BLaER1 treated with 17β-estradiol and CSF1 and Interleukin-3, amounts not matched to agents 10 nM and 100 nM (cell line): ENCODE results near the gene AXDND1.

Experiments
- H3K27ac ChIP-seq, 11 experiments: shearing (Covaris generic); formaldehyde crosslinking; 2 replicates each; pipeline ENCODE4 v1.8.1; 2022
- H3K27me3 ChIP-seq, 11 experiments: shearing (Covaris generic); formaldehyde crosslinking; 2 replicates each; pipeline ENCODE4 v1.8.1; 2022
- H3K36me3 ChIP-seq, 11 experiments: shearing (Covaris generic); formaldehyde crosslinking; 2 replicates each; pipeline ENCODE4 v1.8.1; 2022
- H3K4me1 ChIP-seq, 10 experiments: shearing (Covaris generic); formaldehyde crosslinking; 2 replicates each; pipeline ENCODE4 v1.8.1; 2022
- H3K4me2 ChIP-seq, 11 experiments: shearing (Covaris generic); formaldehyde crosslinking; 2 replicates each; pipeline ENCODE4 v1.8.1; 2022
- H3K4me3 ChIP-seq, 10 experiments: shearing (Covaris generic); formaldehyde crosslinking; 2 replicates each; pipeline ENCODE4 v1.8.1; 2022
- H3K9ac ChIP-seq, 11 experiments: shearing (Covaris generic); formaldehyde crosslinking; 2 replicates each; pipeline ENCODE4 v1.8.1; 2022
- H3K9me3 ChIP-seq, 11 experiments: shearing (Covaris generic); formaldehyde crosslinking; replicated peaks in 1 of 11; 2 replicates each; pipeline ENCODE4 v1.8.1; 2022
- H4K20me1 ChIP-seq, 11 experiments: shearing (Covaris generic); formaldehyde crosslinking; 2 replicates each; pipeline ENCODE4 v1.8.1; 2022
- Cebpa-rat ChIP-seq, 11 experiments: shearing (Covaris generic); IDR thresholded peaks; 2 replicates each; pipeline ENCODE4 v1.8.1; 2022

AXDND1 gene

GRCh38 chr1:179365342-179366092 lies at the start of gene AXDND1:
Gene AXDND1, plus strand, starts transcription at chr1:179365971. Its CDS starts 539 bp downstream, at chr1:179366510.
- H3K9ac ChIP-seq = peak within 1 kb of the TSS; percentile 83 to 96 (median 92)
- H3K4me1 ChIP-seq = peaks cover 11 to 22% (median 16%) of the 10 kb centered on the region in 10 experiments; a peak in 17 of 20 replicates
- H4K20me1 ChIP-seq = no peaks in the 10 kb centered on the region
- no peaks in the 10 kb centered on the region for H3K27me3 ChIP-seq
- peak within 1 kb of the TSS; percentile 91 to 97 (median 95) for H3K27ac ChIP-seq
- peak within 1 kb of the TSS; percentile 68 to 88 (median 74) for H3K4me3 ChIP-seq
- no peaks in the 10 kb centered on the region for H3K9me3 ChIP-seq
- no peak for TF ChIP-seq Cebpa-rat (IDR thresholded peaks at IDR 0.05)
- peak within 1 kb of the TSS; percentile 72 to 94 (median 86) for H3K4me2 ChIP-seq
- no peaks in the 10 kb centered on the region for H3K36me3 ChIP-seq

- no peak for TF ChIP-seq Cebpa-rat (IDR thresholded peaks at IDR 0.05)
- H3K4me2 ChIP-seq = no peak overlapping the region
Measured at GRCh38 chr1:179318491-179318890, 47.3 kb upstream of the AXDND1 start.

GRCh38 chr1:179321533-179322216 lies 44.1 kb upstream of the AXDND1 start:
- Histone ChIP-seq H3K4me2 (no peak overlapping the region), H3K9ac (no peak overlapping the region), H4K20me1 (no peaks in the 10 kb centered on the region), H3K27ac (no peak overlapping the region), H3K4me3 (no peak overlapping the region), H3K4me1 (peaks cover 0 to 4% (median 0%) of the 10 kb centered on the region in 10 experiments; a peak in 1 of 20 replicates), H3K36me3 (peaks cover 52 to 96% (median 72%) of the 10 kb centered on the region in 11 experiments), H3K9me3 (peaks cover 14 to 33% (median 28%) of the 10 kb centered on the region in 11 experiments; a peak in 20 of 22 replicates), H3K27me3 (no peaks in the 10 kb centered on the region)
- TF ChIP-seq Cebpa-rat (IDR thresholded peaks at IDR 0.05) = no peak

More at GRCh38 chr1:179318491-179318890, 47.3 kb upstream of the AXDND1 start:
- Histone ChIP-seq H3K36me3 (peaks cover 35 to 92% (median 64%) of the 10 kb centered on the region in 11 experiments), H3K27ac (no peak overlapping the region), H3K4me3 (no peak overlapping the region), H4K20me1 (peaks cover 0 to 21% (median 0%) of the 10 kb centered on the region in 11 experiments; a peak in 7 of 22 replicates), H3K4me1 (peaks cover 0 to 4% (median 0%) of the 10 kb centered on the region in 10 experiments; a peak in 1 of 20 replicates), H3K27me3 (no peaks in the 10 kb centered on the region), H3K9ac (no peak overlapping the region), H3K9me3 (peaks cover 14 to 33% (median 28%) of the 10 kb centered on the region in 11 experiments; a peak in 20 of 22 replicates)

GRCh38 chr1:179322557-179322956 lies 43.2 kb upstream of the AXDND1 start:
- Histone ChIP-seq H3K4me3 (no peak overlapping the region), H3K27me3 (no peaks in the 10 kb centered on the region), H3K36me3 (peaks cover 60 to 98% (median 78%) of the 10 kb centered on the region in 11 experiments), H3K9me3 (peaks cover 14 to 33% (median 28%) of the 10 kb centered on the region in 11 experiments; a peak in 20 of 22 replicates), H3K4me2 (no peak overlapping the region), H3K9ac (no peak overlapping the region), H4K20me1 (no peaks in the 10 kb centered on the region), H3K4me1 (peaks cover 0 to 4% (median 0%) of the 10 kb centered on the region in 10 experiments; a peak in 1 of 20 replicates), H3K27ac (no peak overlapping the region)
- no peak for TF ChIP-seq Cebpa-rat (IDR thresholded peaks at IDR 0.05)

- no peaks in the 10 kb centered on the region for H3K27me3 ChIP-seq
- H3K9me3 ChIP-seq = peaks cover 14 to 35% (median 31%) of the 10 kb centered on the region in 11 experiments; a peak in 20 of 22 replicates
- no peak overlapping the region for H3K4me2 ChIP-seq
- no peak for TF ChIP-seq Cebpa-rat (IDR thresholded peaks at IDR 0.05)
- no peak overlapping the region for H3K4me3 ChIP-seq
- H3K27ac ChIP-seq = no peak overlapping the region
- no peak overlapping the region for H3K9ac ChIP-seq
- H3K36me3 ChIP-seq = peaks cover 68 to 99% (median 83%) of the 10 kb centered on the region in 11 experiments
- H3K4me1 ChIP-seq = peaks cover 0 to 7% (median 0%) of the 10 kb centered on the region in 10 experiments; a peak in 1 of 20 replicates
- no peaks in the 10 kb centered on the region for H4K20me1 ChIP-seq
Measured at GRCh38 chr1:179323436-179323835, 42.3 kb upstream of the AXDND1 start.

- H3K9ac ChIP-seq = no peak overlapping the region
- no peak for TF ChIP-seq Cebpa-rat (IDR thresholded peaks at IDR 0.05)
- no peak overlapping the region for H3K27ac ChIP-seq
- peaks cover 20 to 32% (median 30%) of the 10 kb centered on the region in 11 experiments; a peak in 21 of 22 replicates for H3K9me3 ChIP-seq
- no peak overlapping the region for H3K4me2 ChIP-seq
- peaks cover 70 to 100% (median 83%) of the 10 kb centered on the region in 11 experiments for H3K36me3 ChIP-seq
- H3K4me3 ChIP-seq = no peak overlapping the region
- 0 out of 20 replicates have a peak, but pooled peaks cover 0 to 7% (median 0%) of the 10 kb centered on the region in 10 experiments for H3K4me1 ChIP-seq
- no peaks in the 10 kb centered on the region for H4K20me1 ChIP-seq
- H3K27me3 ChIP-seq = no peaks in the 10 kb centered on the region
Measured at GRCh38 chr1:179325836-179326235, 39.9 kb upstream of the AXDND1 start.

GRCh38 chr1:179326746-179327145 lies 39.0 kb upstream of the AXDND1 start:
- Histone ChIP-seq H3K4me3 (no peak overlapping the region), H3K4me1 (0 out of 20 replicates have a peak, but pooled peaks cover 0 to 7% (median 0%) of the 10 kb centered on the region in 10 experiments), H3K36me3 (peaks cover 61 to 96% (median 75%) of the 10 kb centered on the region in 11 experiments), H3K27ac (no peak overlapping the region; a peak in 1 of 22 replicates), H3K27me3 (no peaks in the 10 kb centered on the region), H3K9ac (no peak overlapping the region), H3K4me2 (no peak overlapping the region), H4K20me1 (no peaks in the 10 kb centered on the region), H3K9me3 (peaks cover 14 to 24% (median 21%) of the 10 kb centered on the region in 11 experiments; a peak in 21 of 22 replicates)
- TF ChIP-seq Cebpa-rat (IDR thresholded peaks at IDR 0.05) = no peak

GRCh38 chr1:179327196-179327595 lies 38.6 kb upstream of the AXDND1 start:
- peaks cover 14 to 24% (median 18%) of the 10 kb centered on the region in 11 experiments; a peak in 21 of 22 replicates for H3K9me3 ChIP-seq
- H3K4me1 ChIP-seq = 0 out of 20 replicates have a peak, but pooled peaks cover 0 to 7% (median 0%) of the 10 kb centered on the region in 10 experiments
- no peaks in the 10 kb centered on the region for H4K20me1 ChIP-seq
- H3K4me3 ChIP-seq = no peak overlapping the region
- H3K36me3 ChIP-seq = peaks cover 58 to 94% (median 71%) of the 10 kb centered on the region in 11 experiments
- peak overlapping the region in 2 of 11 experiments; percentile 29 to 40; a peak in 3 of 22 replicates for H3K27ac ChIP-seq
- no peaks in the 10 kb centered on the region for H3K27me3 ChIP-seq
- TF ChIP-seq Cebpa-rat (IDR thresholded peaks at IDR 0.05) = no peak
- H3K9ac ChIP-seq = no peak overlapping the region
- H3K4me2 ChIP-seq = no peak overlapping the region
